ENCODE data around the gene HOXA5. TPM values are rescaled to one million over a fixed set of nuclear protein-coding genes. Genes with fewer than 3 reads are reported as not detected.

Gene HOXA5
- total RNA-seq, 2 experiments from 2014 or later = 3.4 to 7.4 TPM

DNA sequence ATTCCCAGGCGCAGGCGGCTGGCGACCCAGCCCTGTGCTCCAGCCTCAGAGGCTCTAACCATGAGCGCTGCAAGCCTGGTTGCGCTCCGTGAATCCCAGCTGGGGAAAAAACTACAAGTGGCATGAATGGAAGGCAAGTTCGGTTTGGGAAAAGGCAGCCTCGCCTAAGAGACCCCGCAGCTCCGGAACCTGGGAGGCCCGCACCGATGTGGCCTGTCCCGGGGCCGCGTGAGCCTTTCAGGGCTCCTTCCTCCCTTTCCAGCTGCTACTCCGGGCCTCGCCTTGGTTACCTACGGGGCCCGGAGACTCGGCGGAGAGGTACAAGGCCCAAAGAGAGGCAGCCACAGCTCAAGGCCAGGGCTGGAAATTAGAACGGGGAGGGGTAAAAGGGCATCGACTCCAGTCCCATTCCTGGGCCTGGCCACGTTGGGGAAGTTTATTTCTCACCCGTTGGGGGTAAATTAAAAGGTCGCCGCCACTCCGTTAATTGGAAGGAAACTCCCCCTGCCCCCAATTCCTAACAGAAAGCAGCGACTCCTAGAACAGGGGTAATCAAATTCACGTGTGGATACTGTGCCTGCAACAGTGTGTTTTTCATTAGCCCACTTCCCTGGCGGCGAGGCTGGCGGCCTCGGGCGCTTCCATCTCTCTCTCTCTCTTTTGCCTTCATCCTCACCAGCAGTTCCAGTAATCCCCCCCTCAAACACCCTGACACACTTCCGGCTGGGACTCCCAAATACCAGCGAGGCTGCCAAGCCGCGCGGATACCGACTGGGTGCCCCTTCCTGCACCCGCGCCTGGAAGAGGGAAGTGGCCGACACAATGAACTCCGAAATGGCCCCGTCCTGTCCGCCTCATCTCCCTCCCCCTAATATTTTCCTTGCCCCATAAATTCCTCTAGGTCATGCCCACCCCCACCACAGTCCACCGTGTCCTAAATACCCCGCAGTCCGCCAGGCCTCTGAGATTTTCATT lies 23.3 kb upstream of the HOXA5 start:
- ChIA-PET POLR2A (no interaction called here), CTCF (ENCODE audit: unreplicated experiment) (no interaction called here)
- H3K79me2 ChIP-seq (ENCODE audit: insufficient read depth, low read depth, low read length) = no peaks in the 10 kb centered on the region

DNA sequence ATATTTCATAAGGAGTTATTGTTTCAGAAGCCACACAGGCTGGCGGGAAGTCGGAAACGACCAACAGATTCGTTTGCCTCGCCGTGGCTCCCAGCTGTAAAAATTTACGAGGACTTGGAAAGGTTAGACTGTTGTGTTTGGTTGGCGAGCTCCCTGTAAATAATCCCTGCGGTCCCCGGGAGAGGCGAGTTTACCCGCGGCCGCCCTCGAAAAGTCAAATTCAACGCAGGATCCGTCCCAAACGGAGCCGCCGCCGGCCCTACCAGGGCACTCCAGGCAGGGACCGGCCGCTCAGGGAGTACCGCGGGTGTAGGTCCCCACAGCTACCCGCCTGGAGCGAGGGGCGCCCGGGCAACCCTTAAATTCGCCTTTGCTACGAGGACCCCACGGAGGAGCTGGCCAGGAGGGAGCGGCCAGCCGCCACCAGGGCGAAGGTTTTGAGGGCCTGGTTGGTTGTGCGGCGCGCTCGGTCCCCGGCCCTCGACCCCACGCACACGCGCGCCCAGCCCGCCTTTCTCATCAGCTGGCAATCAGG lies 22.6 kb upstream of the HOXA5 start:
- Histone ChIP-seq H3K36me3 (ENCODE audit: insufficient read depth, low read length) (no peaks in the 10 kb centered on the region), H3K9me3 (ENCODE audit: low read length) (no peaks in the 10 kb centered on the region), H3K27ac (ENCODE audit: low read depth, low read length, poor library complexity, severe bottlenecking) (no peak overlapping the region), H3K4me2 (ENCODE audit: low read length) (no peak overlapping the region), H3K9me2 (ENCODE audit: insufficient read depth, low read length) (no peaks in the 10 kb centered on the region), H3K4me1 (ENCODE audit: insufficient read depth, low read length, poor library complexity, severe bottlenecking) (no peaks in the 10 kb centered on the region), H3K79me2 (ENCODE audit: insufficient read depth, low read depth, low read length) (no peaks in the 10 kb centered on the region), H4K20me1 (ENCODE audit: insufficient read depth, low read length) (no peaks in the 10 kb centered on the region), H3K4me3 (ENCODE audit: low read depth, low read length, poor library complexity, severe bottlenecking) (no peak overlapping the region), H2AFZ (ENCODE audit: low read length) (no peak overlapping the region)
- TF ChIP-seq, protein P1, sequence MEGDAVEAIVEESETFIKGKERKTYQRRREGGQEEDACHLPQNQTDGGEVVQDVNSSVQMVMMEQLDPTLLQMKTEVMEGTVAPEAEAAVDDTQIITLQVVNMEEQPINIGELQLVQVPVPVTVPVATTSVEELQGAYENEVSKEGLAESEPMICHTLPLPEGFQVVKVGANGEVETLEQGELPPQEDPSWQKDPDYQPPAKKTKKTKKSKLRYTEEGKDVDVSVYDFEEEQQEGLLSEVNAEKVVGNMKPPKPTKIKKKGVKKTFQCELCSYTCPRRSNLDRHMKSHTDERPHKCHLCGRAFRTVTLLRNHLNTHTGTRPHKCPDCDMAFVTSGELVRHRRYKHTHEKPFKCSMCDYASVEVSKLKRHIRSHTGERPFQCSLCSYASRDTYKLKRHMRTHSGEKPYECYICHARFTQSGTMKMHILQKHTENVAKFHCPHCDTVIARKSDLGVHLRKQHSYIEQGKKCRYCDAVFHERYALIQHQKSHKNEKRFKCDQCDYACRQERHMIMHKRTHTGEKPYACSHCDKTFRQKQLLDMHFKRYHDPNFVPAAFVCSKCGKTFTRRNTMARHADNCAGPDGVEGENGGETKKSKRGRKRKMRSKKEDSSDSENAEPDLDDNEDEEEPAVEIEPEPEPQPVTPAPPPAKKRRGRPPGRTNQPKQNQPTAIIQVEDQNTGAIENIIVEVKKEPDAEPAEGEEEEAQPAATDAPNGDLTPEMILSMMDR (conservative IDR thresholded peaks at IDR 0.05; ENCODE audit: low read length) = no peak
- no peak for TF ChIP-seq EZH2phosphoT487 (IDR thresholded peaks at IDR 0.05; ENCODE audit: borderline replicate concordance, low read depth, low read length)
- POLR2A ChIA-PET = no interaction called here
- CTCF ChIA-PET (ENCODE audit: unreplicated experiment) = no interaction called here
- no peak for DNase-seq (ENCODE audit: low spot score)
- no TSS peak for BruUV-seq (replicated peaks)
- intact Hi-C loops (cut with micrococcal nuclease; ENCODE audit: unreplicated experiment) = no loop called here

More for the DNA sequence above, 23.3 kb upstream of the HOXA5 start:
- H3K9me2 ChIP-seq (ENCODE audit: insufficient read depth, low read length) = no peaks in the 10 kb centered on the region
- no peak overlapping the region for H3K4me3 ChIP-seq (ENCODE audit: low read depth, low read length, poor library complexity, severe bottlenecking)
- H3K36me3 ChIP-seq (ENCODE audit: insufficient read depth, low read length) = no peaks in the 10 kb centered on the region
- H2AFZ ChIP-seq (ENCODE audit: low read length) = no peak overlapping the region
- intact Hi-C loops (cut with micrococcal nuclease; ENCODE audit: unreplicated experiment) = no loop called here
- no peak for TF ChIP-seq EZH2phosphoT487 (IDR thresholded peaks at IDR 0.05; ENCODE audit: borderline replicate concordance, low read depth, low read length)
- TF ChIP-seq, protein P1 (conservative IDR thresholded peaks at IDR 0.05; ENCODE audit: low read length) = no peak
- H3K4me2 ChIP-seq (ENCODE audit: low read length) = no peak overlapping the region
- no peaks in the 10 kb centered on the region for H3K9me3 ChIP-seq (ENCODE audit: low read length)
- no peak for DNase-seq (ENCODE audit: low spot score)
- no peaks in the 10 kb centered on the region for H4K20me1 ChIP-seq (ENCODE audit: insufficient read depth, low read length)
- no peaks in the 10 kb centered on the region for H3K4me1 ChIP-seq (ENCODE audit: insufficient read depth, low read length, poor library complexity, severe bottlenecking)
- no peak overlapping the region for H3K27ac ChIP-seq (ENCODE audit: low read depth, low read length, poor library complexity, severe bottlenecking)
- no TSS peak for BruUV-seq (replicated peaks)

All from OCI-LY7 (cell line).